Hepatocyte (in vitro differentiated cells): ENCODE measurements around the gene MPC1. TPM values are rescaled to one million over a fixed set of nuclear protein-coding genes. Genes with fewer than 3 reads are reported as not detected.

ENCODE experiments used
- DNase-seq: peaks from one replicate; pipeline ENCODE4 v3.0.0-alpha.2; 2016; ENCODE audit warnings: low spot score
- H2AFZ ChIP-seq: fragments of 200-600 bp; sonication (generic); 2 replicates; pipeline ENCODE4 v1.6.0; 2016; ENCODE audit warnings: antibody characterized with exemption, mild to moderate bottlenecking
- H3K27ac ChIP-seq: fragments of 200-600 bp; sonication (generic); 2 replicates; pipeline ENCODE4 v1.5.1; 2016; ENCODE audit warnings: mild to moderate bottlenecking
- H3K27me3 ChIP-seq: fragments of 200-600 bp; sonication (generic); 2 replicates; pipeline ENCODE4 v1.6.1; 2016
- H3K36me3 ChIP-seq: fragments of 200-600 bp; sonication (generic); replicated peaks from 2 replicates; pipeline ENCODE4 v1.5.1; 2016; ENCODE audit warnings: low read depth; ENCODE audit not compliant: insufficient read depth
- H3K4me1 ChIP-seq: fragments of 200-600 bp; sonication (generic); 2 replicates; pipeline ENCODE4 v1.5.1; 2016; ENCODE audit warnings: mild to moderate bottlenecking, moderate library complexity; ENCODE audit not compliant: insufficient read depth
- H3K4me2 ChIP-seq: fragments of 200-600 bp; sonication (generic); 2 replicates; pipeline ENCODE4 v1.6.0; 2016
- H3K4me3 ChIP-seq: fragments of 200-600 bp; sonication (generic); 2 replicates; pipeline ENCODE4 v1.5.1; 2016; ENCODE audit warnings: mild to moderate bottlenecking
- H3K79me2 ChIP-seq: fragments of 200-600 bp; sonication (generic); 2 replicates; pipeline ENCODE4 v1.6.0; 2017; ENCODE audit warnings: mild to moderate bottlenecking
- H3K9me2 ChIP-seq: fragments of 200-600 bp; sonication (generic); replicated peaks from 2 replicates; pipeline ENCODE4 v1.6.0; 2017; ENCODE audit warnings: mild to moderate bottlenecking; ENCODE audit not compliant: insufficient read depth
- H3K9me3 ChIP-seq: fragments of 200-600 bp; sonication (generic); 2 replicates; pipeline ENCODE4 v1.5.1; 2016; ENCODE audit warnings: low read depth, mild to moderate bottlenecking
- H4K20me1 ChIP-seq: fragments of 200-600 bp; sonication (generic); 2 replicates; pipeline ENCODE4 v1.6.0; 2016; ENCODE audit warnings: mild to moderate bottlenecking; ENCODE audit not compliant: insufficient read depth, poor library complexity, severe bottlenecking
- EZH2 ChIP-seq: fragments of 200-600 bp; sonication (generic); IDR thresholded peaks from 2 replicates; pipeline ENCODE4 v1.6.1; 2016; ENCODE audit warnings: antibody characterized with exemption, mild to moderate bottlenecking, borderline replicate concordance
- EZH2phosphoT487 ChIP-seq: fragments of 200-600 bp; sonication (generic); IDR thresholded peaks from one replicate; pipeline ENCODE4 v1.6.1; 2018; ENCODE audit warnings: antibody characterized with exemption, mild to moderate bottlenecking, low read depth, moderate library complexity; ENCODE audit not compliant: unreplicated experiment, severe bottlenecking
- WGBS: methylation state at CpG from one replicate; pipeline ENCODE4 v1.1.6; 2016; ENCODE audit warnings: low lambda C conversion rate; ENCODE audit errors: missing lambda C conversion rate; 5-methylcytosine and 5-hydroxymethylcytosine counted together
- polyA plus RNA-seq: library from polyadenylated mRNA; unstranded; fragments of >200 nt; fragmentation: Nextera tagmentation; extraction: Ambion mirVana; gene quantifications from 2 replicates; pipeline ENCODE4 v1.2.1, GENCODE V29; 2016
- total RNA-seq: library from RNA; depleted of rRNA; stranded (reverse); fragments of >200 nt; gene quantifications from 2 replicates; pipeline ENCODE4 v1.2.3, GENCODE V29; 2014
- TF ChIP-seq, protein P1 (sequence below): fragments of 200-600 bp; sonication (generic); IDR thresholded peaks from 2 replicates; pipeline ENCODE4 v1.5.1; 2016; ENCODE audit warnings: antibody characterized with exemption, mild to moderate bottlenecking; ENCODE audit not compliant: poor library complexity

Gene MPC1
- total and polyA plus RNA-seq, 2 experiments from 2014 or later: 70.2 to 75.4 TPM

DNA sequence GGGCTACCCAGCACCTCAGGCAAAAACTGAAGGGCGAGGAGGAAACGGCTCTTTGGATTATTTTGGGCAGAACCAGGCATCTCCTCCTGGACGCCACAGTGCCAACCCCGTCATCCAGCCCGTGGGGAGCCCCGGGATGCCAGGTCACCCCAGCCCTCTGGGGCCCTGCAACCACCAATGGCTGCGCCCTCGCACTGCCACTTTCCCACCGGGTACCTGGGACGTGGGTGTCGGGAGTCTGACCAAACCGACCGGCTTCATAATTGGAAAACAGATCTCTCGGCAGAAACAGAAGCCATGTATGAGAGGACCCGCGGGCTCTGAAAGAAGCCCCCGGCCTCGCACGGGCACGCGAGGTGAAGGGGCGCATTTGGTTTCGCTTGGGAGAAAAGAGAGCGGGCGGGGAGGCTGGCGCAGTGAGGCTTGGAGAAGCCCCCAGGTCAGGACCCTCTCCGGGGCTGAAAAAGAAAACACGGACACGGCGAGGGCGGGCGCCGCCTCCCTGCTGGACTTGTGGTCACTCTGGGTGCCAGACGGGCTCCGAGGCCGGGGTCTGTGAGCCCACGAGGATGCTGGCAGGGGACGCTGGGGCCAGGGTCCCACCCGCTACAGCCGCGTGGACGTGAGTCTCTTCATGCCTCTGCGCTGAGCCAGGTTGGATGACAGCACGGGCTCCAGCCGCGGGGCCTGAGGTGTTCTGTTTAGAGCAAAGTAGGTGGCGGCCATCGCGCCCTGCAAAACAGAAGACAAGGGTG is 29.6 kb upstream of the MPC1 start:
- Histone ChIP-seq H3K4me2 (no peak overlapping the region), H3K27ac (no peak overlapping the region), H3K9me2 (no peaks in the 10 kb centered on the region), H2AFZ (no peak overlapping the region), H3K4me3 (no peak overlapping the region), H3K4me1 (no peaks in the 10 kb centered on the region), H3K36me3 (no peaks in the 10 kb centered on the region), H3K9me3 (no peaks in the 10 kb centered on the region), H3K27me3 (no peaks in the 10 kb centered on the region), H4K20me1 (no peaks in the 10 kb centered on the region), H3K79me2 (no peaks in the 10 kb centered on the region)
- TF ChIP-seq, protein P1, sequence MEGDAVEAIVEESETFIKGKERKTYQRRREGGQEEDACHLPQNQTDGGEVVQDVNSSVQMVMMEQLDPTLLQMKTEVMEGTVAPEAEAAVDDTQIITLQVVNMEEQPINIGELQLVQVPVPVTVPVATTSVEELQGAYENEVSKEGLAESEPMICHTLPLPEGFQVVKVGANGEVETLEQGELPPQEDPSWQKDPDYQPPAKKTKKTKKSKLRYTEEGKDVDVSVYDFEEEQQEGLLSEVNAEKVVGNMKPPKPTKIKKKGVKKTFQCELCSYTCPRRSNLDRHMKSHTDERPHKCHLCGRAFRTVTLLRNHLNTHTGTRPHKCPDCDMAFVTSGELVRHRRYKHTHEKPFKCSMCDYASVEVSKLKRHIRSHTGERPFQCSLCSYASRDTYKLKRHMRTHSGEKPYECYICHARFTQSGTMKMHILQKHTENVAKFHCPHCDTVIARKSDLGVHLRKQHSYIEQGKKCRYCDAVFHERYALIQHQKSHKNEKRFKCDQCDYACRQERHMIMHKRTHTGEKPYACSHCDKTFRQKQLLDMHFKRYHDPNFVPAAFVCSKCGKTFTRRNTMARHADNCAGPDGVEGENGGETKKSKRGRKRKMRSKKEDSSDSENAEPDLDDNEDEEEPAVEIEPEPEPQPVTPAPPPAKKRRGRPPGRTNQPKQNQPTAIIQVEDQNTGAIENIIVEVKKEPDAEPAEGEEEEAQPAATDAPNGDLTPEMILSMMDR: no peak
- TF ChIP-seq EZH2phosphoT487 (no peak), EZH2 (no peak)
- no peak for DNase-seq
- 94% methylated on average over 49 of the region's 49 CpGs for WGBS

DNA sequence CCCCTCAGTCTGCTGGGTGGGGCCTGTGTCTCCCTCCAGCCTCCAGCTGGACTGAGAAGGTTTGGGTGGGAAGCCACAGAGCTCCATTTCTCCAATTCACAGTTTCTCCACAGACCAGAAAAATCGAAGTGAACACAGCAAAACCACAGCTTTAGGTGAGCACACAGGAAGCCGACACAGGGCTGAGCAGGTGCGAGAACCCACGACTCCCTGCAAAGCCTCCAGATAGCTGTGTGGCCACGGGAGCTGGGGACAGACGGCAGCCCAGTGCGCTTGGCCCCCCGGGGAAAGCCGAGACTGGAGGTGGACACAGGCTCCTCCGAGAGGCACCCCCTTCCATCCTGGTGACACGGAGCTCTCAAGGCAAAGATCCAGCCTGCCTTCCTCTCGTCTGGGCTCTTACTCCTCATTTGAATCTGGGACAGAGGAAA is 29.0 kb upstream of the MPC1 start:
- H3K4me1 ChIP-seq: no peaks in the 10 kb centered on the region
- no peak overlapping the region for H3K4me2 ChIP-seq
- H3K27ac ChIP-seq: no peak overlapping the region
- WGBS: 88% methylated on average over 12 of the region's 12 CpGs
- TF ChIP-seq, protein P1: no peak
- no peak for TF ChIP-seq EZH2
- TF ChIP-seq EZH2phosphoT487: no peak
- no peak overlapping the region for H2AFZ ChIP-seq
- no peaks in the 10 kb centered on the region for H3K36me3 ChIP-seq
- no peaks in the 10 kb centered on the region for H3K27me3 ChIP-seq
- no peaks in the 10 kb centered on the region for H4K20me1 ChIP-seq
- no peaks in the 10 kb centered on the region for H3K9me3 ChIP-seq
- H3K79me2 ChIP-seq: no peaks in the 10 kb centered on the region
- H3K9me2 ChIP-seq: no peaks in the 10 kb centered on the region
- no peak overlapping the region for H3K4me3 ChIP-seq
- no peak for DNase-seq

DNA sequence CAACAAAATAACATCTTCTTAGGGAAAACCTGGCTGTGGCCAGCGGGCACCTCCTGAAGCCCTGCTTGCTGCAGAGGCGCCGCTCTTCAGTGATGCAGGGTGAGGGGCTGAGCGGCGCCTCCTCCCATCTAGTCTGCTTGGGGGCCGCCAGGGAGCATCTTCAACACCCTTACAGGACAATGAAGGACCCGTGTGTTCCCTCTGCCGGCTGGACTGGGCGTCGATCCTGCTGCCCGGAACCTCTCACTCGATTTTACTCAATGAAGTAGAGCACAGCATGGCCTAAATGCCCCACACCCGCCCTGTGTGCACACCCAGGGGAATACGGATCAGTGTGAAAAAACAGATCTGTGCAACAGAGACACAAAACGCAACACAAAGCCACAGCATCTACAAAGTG is 28.5 kb upstream of the MPC1 start:
- no peaks in the 10 kb centered on the region for H3K36me3 ChIP-seq
- no peaks in the 10 kb centered on the region for H3K27me3 ChIP-seq
- H3K4me2 ChIP-seq: no peak overlapping the region
- H4K20me1 ChIP-seq: no peaks in the 10 kb centered on the region
- H3K9me3 ChIP-seq: no peaks in the 10 kb centered on the region
- WGBS: 95% methylated on average over 15 of the region's 15 CpGs
- H2AFZ ChIP-seq: no peak overlapping the region
- TF ChIP-seq, protein P1: no peak
- no peak for TF ChIP-seq EZH2phosphoT487
- TF ChIP-seq EZH2: no peak
- H3K4me3 ChIP-seq: no peak overlapping the region
- H3K79me2 ChIP-seq: no peaks in the 10 kb centered on the region
- H3K9me2 ChIP-seq: no peaks in the 10 kb centered on the region
- no peak overlapping the region for H3K27ac ChIP-seq
- no peak for DNase-seq
- no peaks in the 10 kb centered on the region for H3K4me1 ChIP-seq
